GM12875 (cell line): ENCODE measurements around the gene NFKBIA.

Experiments
- H3K4me3 ChIP-seq: one replicate; pipeline ENCODE4 v1.5.1; 2011; ENCODE audit warnings: low read depth, low read length, control low read depth
- CTCF ChIP-seq: IDR thresholded peaks from 2 replicates; pipeline ENCODE4 v1.5.1; 2011; ENCODE audit warnings: low read depth, mild to moderate bottlenecking, control low read depth, inconsistent platforms, low read length, moderate library complexity, borderline replicate concordance; ENCODE audit not compliant: insufficient read depth

Gene NFKBIA

GRCh38 chr14:35352274-35353233 is 52.0 kb downstream of the NFKBIA start:
- no peak for TF ChIP-seq CTCF
- no peak overlapping the region for H3K4me3 ChIP-seq

GRCh38 chr14:35351897-35352273 is 52.7 kb downstream of the NFKBIA start:
- TF ChIP-seq CTCF = no peak
- H3K4me3 ChIP-seq = no peak overlapping the region
